HG02588 (cell line): ENCODE results near the gene AGMO.

Experiments
- ATAC-seq: cut with Tn5 transposase; IDR thresholded peaks from one replicate; pipeline ENCODE4 v1.9.1; 2021; ENCODE audit warnings: mild to moderate bottlenecking, moderate library complexity; ENCODE audit not compliant: unreplicated experiment

The AGMO gene

DNA sequence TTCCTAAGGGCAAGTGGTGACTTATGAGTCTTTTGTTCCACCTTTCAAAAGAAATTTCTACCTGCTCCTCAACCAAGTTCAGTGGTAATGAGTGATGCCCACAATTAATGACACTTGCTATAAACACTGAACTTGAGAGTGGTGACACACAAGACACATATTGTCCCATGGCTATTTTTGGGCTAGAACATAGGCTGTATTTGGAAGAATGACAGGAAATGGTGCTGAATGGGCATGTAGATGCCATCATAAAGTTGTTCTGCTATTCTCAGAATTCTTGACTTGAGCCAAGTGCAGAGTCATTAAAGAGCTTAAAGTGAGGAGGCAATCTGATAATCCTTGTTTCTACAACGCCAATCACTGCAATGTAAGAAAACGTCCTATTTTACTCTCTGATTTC lies 313.3 kb downstream of the AGMO start:
- ATAC-seq, result no peak

DNA sequence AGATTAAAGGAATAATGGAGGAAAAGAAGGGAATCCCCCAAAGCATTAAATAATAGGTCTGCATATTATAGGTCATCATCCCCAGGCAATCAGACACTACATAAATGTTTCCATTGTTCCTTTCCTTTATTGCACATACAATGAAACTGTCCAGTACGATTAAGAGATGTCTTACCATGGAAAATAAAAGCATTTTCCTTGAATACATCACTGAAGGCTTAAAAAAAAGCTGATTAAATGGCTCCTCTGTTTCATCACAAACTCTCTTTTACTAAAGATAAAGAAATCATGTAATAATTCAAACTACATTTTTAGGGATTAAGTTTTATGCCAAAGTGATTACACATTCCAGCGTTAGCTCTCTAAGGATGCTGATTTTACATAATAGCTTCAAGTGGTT lies 316.0 kb downstream of the AGMO start:
- no peak for ATAC-seq

- ATAC-seq, result no peak
Measured at GRCh38 chr7:15239801-15240200, 322.0 kb downstream of the AGMO start.

DNA sequence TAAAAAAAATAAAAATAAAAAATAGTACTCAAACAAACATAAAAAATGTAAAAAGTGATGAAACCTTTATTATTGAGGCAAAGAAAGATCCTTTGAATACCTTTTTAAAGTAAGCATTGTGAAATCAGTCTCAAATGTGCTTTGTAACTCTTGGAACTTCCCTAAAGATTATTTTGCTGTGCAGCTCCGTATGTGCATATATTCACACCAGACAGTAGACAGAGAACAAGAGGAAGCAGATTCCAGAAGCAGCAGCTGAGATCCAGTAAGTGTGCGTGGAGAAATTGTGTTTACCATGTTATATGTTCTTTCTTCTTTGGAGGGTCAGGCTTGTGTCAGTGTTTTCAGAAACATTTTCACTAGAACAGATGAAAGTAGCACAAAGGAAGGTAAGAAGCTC lies 324.9 kb downstream of the AGMO start:
- ATAC-seq, result no peak

- ATAC-seq, result no peak
Measured at GRCh38 chr7:15234431-15234830, 327.4 kb downstream of the AGMO start.

DNA sequence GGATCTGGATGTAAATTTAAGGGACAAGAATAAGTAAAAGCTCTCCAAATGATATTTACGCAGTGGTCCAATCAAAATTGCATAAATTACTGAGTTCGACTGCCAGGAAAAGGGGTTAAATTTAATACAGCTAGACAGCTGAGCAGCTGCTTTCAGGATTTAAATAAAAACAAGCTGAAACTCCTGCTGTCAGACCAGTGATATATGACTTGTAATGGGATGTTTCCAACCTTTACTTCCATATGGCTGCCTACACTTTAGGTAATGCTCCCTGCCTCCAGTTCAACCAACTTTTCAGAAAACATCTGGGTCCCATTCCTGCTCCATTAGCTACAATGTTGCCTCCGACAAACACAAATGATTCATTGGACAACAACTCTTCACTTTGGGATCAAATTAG lies 333.0 kb downstream of the AGMO start:
- ATAC-seq, result no peak

DNA sequence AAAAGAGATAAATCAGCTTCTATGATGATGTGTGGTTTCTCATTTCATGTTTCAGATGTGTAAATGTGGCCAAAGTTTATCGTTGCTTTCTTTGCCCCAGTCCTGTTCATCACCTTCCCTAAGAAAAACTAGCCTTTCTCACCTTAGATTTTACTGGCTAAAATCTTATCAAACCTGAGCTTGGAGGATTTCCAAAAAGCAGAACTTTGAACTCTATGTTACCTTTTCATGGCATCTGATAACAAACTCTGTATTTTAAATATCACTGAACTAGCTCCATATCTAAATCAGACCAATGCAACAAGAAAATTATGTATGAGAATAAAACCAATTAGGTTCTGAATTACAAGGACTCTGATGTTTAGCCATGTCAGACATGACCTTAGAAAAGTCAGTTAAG lies 335.8 kb downstream of the AGMO start:
- ATAC-seq, result no peak

GRCh38 chr7:15219758-15220157 lies 342.1 kb downstream of the AGMO start:
- no peak for ATAC-seq

DNA sequence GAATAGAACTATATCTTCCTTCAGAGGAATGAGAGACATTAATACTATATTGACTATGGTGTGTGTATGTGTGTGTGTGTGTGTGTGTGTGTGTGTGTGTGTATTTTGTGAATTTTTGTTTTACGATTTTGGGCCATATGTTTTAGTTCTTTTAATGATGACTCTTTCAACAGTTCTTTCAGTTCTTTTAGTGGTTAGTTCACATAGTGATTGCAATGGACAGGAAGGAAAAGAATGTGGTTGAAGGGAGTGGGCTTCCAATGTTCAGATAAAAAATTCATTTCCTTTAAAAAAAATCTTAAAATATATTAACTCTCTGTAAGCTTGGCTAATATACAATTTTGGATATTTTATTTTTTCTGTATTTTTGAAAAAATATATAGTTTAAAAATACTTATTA lies 343.6 kb downstream of the AGMO start:
- no peak for ATAC-seq

- no peak for ATAC-seq
Measured at GRCh38 chr7:15215616-15216015, 346.2 kb downstream of the AGMO start.

DNA sequence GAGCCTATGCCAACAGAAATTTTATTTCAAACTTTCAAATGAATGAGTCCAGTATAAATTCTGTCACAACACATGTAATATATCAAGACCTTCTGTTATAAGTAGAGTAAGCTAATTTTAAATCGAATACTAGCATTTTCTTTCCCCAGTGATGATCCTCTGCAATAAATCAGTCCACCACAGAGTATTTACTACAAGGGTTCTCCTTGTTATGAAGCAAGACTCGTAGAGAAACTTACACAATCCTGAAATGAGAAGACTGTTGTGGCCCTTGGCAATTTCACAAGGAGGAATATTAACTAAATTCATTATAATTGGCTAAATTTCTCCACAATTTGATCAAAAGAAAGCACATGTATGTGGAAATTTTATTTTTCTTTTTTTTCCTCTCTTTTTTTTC lies 346.8 kb downstream of the AGMO start:
- no peak for ATAC-seq

GRCh38 chr7:15213093-15213492 lies 348.7 kb downstream of the AGMO start:
- ATAC-seq, result no peak

GRCh38 chr7:15209429-15209828 lies 352.4 kb downstream of the AGMO start:
- no peak for ATAC-seq

- ATAC-seq, result no peak
Measured at GRCh38 chr7:15204421-15204820, 357.4 kb downstream of the AGMO start.

DNA sequence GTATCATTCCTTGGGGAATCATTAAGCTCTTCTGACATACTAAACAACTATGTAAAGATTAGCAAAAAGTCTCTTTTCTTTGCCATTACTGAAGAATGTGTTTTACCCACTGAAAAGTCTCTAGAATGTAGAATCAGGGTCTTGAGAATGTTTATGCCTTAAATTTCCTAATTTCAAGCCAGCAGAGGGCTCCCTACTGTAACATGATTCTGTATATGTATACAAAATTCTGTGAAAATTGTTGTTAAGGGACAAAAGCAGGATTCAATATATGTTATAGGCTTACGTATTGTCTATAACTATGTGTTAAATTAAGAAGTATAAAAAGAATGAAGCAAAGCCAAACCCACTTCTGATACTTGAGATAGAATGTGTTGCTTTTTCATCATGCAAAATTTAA lies 362.3 kb downstream of the AGMO start:
- ATAC-seq, result no peak

DNA sequence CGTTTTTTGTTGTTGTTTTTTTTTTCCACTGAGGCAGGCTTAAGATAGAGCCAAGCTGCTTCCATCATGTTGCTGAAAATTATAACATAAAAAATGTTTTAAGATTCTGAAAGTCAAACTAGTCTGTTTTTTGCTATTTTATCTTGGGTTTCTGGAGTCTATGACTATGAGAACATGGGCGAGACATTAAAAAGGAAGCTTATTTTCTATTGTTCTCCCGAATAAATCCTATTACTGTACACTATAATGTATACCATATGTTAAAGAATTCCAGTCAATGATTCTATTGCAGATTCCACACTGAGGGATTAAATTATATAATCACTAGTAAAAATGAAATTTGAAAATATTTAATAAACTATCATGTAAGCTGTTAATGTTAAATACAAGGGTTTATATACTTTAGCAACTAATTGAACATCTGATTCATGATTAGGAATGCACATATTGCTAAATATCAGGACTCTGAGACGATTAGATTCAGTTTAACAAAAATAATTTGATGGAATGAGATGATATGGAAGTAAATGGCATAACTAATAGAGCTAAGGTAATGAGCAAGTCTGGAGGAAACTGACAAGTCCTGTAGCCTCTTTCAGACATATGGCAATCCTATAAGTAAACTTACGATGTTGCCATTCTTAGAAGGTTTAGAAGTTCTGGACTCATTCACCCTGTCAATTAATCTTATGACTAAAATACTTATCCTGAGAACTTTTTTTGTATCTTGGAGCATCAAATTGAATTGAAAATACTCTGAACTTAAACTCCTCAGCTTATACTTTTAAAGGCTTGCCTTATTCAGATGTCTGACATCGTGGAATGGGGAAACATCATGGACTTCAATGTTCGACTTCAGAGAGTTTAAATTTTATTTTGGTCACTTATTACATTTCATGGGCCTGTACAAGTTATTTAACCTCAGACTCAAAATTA lies 364.5 kb downstream of the AGMO start:
- ATAC-seq, result no peak

GRCh38 chr7:15178065-15178464 lies 383.8 kb downstream of the AGMO start:
- no peak for ATAC-seq

DNA sequence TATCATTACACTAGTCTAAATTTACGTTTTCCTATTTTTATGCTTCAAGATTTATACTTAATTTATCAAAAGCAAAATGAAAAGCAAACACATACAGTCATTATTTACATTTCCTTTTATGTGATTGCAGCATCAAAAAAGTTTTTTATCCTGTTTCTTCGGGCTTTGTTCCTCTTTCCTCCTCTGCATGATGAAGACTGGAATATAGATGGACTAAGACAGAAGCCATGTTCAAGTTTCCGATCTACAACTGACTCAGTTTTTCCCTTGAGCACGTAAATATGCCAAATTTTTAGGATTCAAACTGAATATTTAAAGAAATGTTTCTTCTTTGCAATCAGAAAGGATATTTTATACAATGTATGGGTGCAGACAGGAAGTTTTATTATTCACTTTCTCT lies 385.7 kb downstream of the AGMO start:
- ATAC-seq, result no peak

- ATAC-seq, result no peak
Measured at GRCh38 chr7:15175152-15175551, 386.7 kb downstream of the AGMO start.

- no peak for ATAC-seq
Measured at GRCh38 chr7:15174485-15174884, 387.3 kb downstream of the AGMO start.

GRCh38 chr7:15168489-15168888 lies 393.3 kb downstream of the AGMO start:
- no peak for ATAC-seq

GRCh38 chr7:15167912-15168311 lies 393.9 kb downstream of the AGMO start:
- no peak for ATAC-seq

DNA sequence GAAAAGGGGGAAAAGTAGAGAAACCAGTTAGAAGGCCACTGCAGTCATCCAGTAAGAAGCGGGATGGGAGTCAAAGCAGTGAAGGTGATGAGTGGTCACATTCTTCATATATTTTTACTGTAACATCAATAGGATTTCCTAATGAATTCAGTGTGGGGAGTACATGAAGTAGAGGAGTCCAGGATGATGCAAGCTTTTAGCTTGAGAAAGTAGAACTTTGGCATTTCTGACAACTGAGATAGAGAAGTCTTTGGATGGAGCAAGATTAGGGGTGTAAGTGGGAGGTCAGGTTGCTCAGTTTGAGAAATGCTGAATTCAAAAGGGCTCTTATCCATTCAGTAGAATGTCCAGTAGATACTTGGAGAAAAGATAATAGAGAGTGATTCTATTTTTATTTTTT lies 395.2 kb downstream of the AGMO start:
- ATAC-seq, result no peak
